GM21390 (cell line): ENCODE data around the gene SLC44A5.
"Not testable (repeated sequence)": the region's sequence is repeated elsewhere in the genome, so short reads cannot be mapped to it uniquely, and the experiment has no call there.

Experiments used
- ATAC-seq: cut with Tn5 transposase; IDR thresholded peaks from one replicate; pipeline ENCODE4 v1.9.1; 2021; ENCODE audit not compliant: unreplicated experiment

Gene SLC44A5

GRCh38 chr1:75375476-75376447 is 235.2 kb downstream of the SLC44A5 start:
- not testable (repeated sequence) for ATAC-seq

DNA sequence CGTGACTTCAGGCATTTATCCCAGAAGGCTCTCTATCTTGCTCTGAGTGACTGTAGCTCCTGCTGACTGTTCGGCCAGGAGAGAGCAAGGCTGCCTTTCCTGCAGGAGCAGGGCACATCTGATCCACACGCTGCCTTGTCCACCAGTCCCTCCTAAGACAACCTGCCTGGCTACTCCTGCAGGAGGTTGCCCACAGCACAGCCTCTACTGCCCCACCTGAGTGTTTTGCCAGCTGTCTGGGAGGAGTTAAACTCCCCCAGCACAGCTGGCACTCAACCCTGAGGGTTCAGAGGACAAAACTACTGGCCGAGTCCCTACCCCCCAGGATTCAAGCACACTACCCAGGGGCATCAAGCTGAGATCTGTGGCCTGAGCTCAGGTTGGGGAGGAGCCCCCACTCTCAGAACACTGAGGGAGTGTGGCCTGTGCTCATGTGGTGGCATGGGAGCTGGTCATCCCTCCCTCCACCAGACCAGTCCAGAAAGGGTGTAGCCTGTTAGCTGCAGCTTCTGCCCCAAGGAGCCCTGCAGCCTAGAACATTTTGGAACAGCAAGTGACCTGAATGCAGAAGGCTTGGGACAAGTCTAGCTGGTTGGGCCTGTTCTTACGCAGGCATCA is 237.3 kb downstream of the SLC44A5 start:
- no peak for ATAC-seq

- ATAC-seq = no peak
Observed at GRCh38 chr1:75366595-75366994, 244.3 kb downstream of the SLC44A5 start.

DNA sequence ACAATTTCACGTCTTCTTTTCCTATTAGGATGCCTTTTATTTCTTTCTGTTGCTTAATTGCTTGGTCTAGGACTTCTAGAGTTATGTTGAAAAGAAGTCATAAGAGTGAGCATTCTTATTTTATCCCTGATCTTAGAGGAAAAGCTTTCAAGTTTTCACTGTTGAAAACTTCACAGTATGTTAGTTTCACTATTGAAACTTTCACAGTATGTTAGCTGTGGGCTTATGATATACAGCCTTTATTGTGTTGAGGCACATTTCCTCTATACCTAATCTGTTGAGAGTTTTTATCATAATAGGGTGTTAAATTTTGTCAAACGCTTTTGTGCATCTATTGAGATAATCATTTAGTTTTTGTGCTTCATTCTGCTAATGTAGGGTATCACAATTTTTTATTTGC is 249.7 kb downstream of the SLC44A5 start:
- no peak for ATAC-seq

DNA sequence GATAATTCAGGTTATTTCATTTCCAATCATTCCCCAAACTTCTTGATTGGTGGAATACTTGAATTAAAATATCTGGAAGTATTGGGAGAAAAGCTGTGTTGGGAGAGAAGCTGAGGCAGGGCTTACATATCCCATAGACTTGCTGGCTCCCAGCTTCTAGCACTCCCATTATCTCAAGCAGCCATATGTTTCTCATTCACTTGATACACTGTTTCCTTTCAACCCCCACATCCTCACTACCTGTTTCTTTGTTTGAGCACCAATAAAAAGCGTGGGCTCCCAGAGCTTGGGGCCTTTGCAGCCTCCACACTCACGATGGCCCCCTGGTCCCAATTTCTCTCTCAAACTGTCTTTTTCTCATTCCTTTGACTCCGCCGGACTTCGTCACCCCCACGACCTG is 256.6 kb downstream of the SLC44A5 start:
- ATAC-seq = not testable (repeated sequence)

DNA sequence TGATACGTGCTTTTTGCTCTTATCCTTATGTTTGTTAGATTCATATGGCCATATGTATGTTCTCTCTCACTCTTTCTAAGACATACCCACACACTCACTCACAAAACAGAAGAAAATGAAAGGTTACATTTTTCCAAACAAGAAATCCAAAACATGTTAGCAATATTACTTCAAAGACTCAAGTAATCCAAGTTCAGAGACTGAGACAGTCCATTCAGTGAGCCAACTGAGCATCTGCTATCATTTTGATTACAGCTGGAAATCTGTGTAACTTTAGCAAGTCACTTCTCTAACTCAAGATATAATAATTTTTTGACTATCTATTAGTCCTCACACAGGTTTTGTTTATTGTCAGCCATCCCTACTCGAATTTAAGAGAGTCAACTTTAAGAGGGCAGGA is 257.9 kb downstream of the SLC44A5 start:
- no peak for ATAC-seq

- no peak for ATAC-seq
Observed at GRCh38 chr1:75345538-75346292, 265.2 kb downstream of the SLC44A5 start.

- ATAC-seq = no peak
Observed at GRCh38 chr1:75342786-75343185, 268.1 kb downstream of the SLC44A5 start.

- ATAC-seq = peak; percentile 46
Observed at GRCh38 chr1:75341537-75341936, 269.4 kb downstream of the SLC44A5 start.

DNA sequence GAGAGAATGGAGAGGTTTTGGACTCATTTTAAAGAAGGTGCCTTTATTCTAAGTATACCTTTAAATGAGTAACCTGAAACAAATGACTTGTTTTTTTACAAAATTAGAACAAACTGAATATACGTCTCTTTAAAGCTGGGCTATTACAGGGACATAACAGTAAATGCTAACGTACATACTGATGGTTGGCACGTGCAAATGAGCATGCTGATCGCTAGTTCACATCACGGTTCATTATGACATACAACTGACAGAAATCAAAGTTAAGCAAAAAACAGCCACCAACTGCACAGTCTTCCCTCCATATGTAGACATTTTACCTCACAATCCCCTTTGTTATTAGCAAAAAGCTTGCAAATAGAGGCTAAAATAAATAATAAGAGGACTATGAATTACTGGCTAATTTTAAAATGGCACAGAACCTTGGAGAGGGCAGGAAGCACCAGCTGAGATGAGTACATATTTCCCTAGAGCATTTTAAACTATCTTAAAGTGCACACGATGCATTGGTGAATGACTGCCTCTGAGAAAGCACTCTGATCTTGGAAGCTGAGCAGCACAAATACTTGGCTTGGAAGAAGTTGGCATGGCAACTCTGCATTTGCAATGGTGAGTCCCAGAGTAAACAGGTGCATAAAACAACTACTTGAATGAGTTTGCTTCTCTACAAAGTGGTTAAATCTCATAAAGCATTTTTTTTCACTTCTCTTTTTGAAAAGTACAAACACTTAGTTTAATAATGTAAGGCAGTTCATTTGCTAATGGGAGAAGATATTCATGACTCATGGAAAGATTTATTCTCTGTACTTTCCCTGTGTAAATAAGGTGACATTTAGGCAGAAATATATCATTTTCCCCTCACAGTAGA is 272.1 kb downstream of the SLC44A5 start:
- ATAC-seq = peak; percentile 92

GRCh38 chr1:75334876-75335389 is 276.0 kb downstream of the SLC44A5 start:
- no peak for ATAC-seq

- no peak for ATAC-seq
Observed at GRCh38 chr1:75330624-75331023, 280.3 kb downstream of the SLC44A5 start.

DNA sequence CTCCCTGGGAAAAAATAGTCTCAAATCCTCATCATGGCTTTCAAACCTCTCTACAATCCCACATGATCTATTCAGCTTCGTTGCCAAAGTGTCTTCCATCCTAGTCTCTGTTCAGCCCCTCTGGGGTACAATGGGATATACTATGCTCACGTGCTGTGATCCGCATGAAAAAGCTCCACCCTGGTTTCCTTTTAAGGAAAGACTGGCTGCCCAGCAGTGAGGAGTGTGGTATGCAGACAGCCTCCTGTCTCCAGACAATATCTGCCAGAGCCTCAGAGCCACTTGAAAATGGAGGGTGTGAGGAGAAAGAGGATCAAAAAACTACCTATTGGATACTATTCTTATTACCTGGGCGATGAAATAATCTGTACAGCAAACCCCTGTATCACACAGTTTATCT is 282.2 kb downstream of the SLC44A5 start:
- no peak for ATAC-seq

GRCh38 chr1:75327395-75327794 is 283.5 kb downstream of the SLC44A5 start:
- ATAC-seq = no peak

DNA sequence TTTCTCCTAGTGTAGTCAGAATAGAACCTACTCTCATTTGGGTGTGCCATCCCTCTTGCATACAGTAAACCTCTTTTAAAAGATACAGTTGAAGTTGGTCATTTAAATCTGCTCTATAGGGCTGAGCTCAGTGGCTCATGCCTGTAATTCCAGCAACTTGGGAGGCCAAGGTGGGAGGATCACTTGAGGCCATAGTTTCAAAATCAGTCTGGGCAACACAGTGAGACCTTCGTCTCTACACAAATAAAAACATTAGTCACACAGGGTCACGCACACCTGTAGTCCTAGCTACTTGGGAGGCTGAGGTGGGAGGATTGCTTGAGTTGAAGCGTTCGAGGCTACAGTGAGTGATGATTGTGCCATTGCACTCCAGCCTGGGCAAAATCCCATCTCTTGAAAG is 292.9 kb downstream of the SLC44A5 start:
- ATAC-seq = no peak

DNA sequence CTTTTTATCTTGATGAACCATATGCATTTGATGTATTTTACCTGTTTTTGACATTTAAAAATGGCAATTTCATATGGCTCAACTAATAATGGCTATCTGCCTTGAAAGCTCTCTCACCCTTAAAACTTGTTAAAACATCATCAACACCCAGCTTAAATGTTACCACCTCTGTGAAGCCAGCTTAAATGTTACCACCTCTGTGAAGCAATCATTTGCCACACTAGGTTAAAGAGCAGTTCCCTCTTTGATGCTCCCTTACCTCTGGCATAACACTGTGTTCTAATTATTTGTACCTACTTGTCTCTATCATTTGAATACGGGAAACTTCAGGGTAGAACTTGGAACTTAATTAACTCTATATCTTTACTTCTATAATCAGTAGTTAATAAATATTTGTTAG is 294.7 kb downstream of the SLC44A5 start:
- no peak for ATAC-seq

DNA sequence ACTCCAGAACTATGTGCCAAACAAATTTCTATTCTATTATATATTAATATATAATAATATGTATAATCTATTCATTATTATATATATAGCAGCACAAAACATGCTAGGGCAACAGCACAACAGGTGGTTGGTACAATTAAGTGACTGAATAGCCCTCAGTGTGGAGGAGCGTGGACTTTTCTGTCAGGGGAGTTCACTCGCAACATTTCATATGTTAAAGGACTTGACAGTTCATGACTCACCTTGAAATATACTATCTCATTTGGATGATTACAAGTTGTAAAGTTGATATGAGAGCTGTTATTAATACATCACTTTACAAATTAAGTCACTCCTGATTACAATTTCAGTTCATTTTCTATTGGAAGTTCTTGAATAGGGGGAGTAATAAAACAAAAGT is 298.3 kb downstream of the SLC44A5 start:
- ATAC-seq = no peak

- ATAC-seq = no peak
Observed at GRCh38 chr1:75310067-75310466, 300.8 kb downstream of the SLC44A5 start.

- ATAC-seq = no peak
Observed at GRCh38 chr1:75308365-75308764, 302.5 kb downstream of the SLC44A5 start.

- no peak for ATAC-seq
Observed at GRCh38 chr1:75305061-75305460, 305.9 kb downstream of the SLC44A5 start.
